Fibroblast of mammary gland (primary cell): Measurements from ENCODE around the gene NINL.
A peak's percentile ranks its signal among the peaks of the same experiment; 100 is the strongest.

Source experiments
- DNase-seq: peaks from one replicate; pipeline ENCODE4 v3.0.0-alpha.2; 2010; ENCODE audit warnings: low read depth
- H3K4me3 ChIP-seq: 2 replicates; pipeline ENCODE4 v1.5.1; 2011; ENCODE audit warnings: low read depth, mild to moderate bottlenecking, low read length, moderate library complexity; ENCODE audit not compliant: control insufficient read depth
- CTCF ChIP-seq: conservative IDR thresholded peaks from 2 replicates; pipeline ENCODE4 v1.5.1; 2011; ENCODE audit warnings: low read depth, low read length, inconsistent platforms; ENCODE audit not compliant: control insufficient read depth, insufficient read depth

NINL gene

DNA sequence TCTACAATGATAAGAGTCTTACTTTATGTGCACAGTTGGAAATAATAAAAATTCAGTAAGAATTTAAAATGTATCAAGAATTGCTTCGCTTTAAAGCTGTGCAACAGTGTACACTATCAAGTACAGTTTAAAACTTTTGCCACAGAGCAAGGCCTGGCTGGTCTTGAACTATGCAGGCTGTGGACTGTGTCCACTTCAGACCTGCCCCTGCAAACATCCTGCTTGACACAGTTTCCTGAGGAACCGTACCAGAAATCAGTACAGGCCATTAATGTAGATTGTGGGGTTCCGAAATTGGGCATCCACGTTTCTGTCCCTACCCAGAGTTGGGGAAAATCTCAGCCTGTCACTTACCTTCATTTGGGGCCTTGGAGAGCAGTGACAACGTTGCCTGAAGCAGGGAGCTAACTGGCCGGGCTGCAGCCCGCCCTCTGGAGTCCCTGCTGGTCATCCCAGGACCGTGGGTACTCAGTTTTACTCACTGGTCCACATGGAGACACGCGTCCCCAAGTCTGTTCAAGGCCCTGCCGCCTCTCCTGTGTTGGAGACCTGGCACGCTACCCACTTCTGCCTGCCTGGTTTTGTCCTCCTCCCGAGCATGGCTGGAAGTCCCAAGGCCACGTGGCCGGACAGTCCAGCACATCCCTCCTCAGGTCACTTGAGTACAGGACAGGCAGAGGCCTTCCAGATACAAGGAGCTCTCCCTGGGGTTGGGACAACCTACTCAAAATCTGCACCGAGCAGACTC lies 8.4 kb downstream of the NINL start:
- H3K4me3 ChIP-seq: no peak overlapping the region
- TF ChIP-seq CTCF: no peak
- DNase-seq: no peak

- DNase-seq: peak; percentile 59
- no peak overlapping the region for H3K4me3 ChIP-seq
- peak; percentile 43 for TF ChIP-seq CTCF
These were observed 10.9 kb downstream of the NINL start for GRCh38 chr20:25574411-25574810.

DNA sequence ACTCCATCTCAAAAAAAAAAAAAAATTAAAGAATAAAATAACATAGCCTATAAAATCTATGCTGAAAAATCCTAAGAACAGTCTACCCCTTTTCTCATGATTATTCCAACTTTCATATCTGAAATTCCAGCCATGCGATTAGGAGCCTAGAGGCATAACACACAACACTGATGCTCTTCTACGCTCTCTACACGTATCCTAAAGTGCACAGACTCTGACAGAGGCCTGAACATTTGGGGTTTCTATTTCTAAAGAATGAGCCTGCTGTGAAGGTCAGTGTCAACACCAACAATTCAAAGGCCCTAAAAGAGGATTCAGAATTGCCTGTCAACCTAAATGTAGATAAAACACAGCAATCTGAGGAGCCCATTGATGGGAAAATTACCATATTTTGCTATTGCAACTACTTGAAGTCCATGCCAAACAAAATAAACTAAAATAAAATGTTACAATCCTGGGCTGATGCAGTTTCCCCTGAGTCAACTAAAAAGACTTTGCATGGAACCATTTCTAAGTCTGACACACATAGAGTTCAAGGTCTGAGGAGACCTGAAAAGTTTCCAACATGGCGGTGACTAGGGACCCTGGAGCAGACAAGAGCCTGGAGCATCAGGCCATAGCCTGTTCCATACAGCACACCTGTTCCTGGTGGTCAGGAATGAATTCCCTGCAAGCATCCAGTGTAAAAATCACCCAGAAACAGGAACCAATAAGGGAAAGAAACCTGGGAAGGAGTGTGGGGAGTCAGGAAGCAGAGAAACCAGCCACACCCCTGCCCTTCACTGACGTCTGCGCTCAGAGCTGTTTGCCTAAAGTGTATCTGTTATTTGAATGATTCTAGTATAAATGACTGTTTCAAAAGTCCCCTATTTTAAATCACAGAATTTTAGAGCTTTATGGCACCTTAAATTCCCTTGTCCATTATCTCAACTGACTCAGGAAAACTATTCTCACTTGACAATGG lies 11.8 kb downstream of the NINL start:
- peak; percentile 67 for DNase-seq
- H3K4me3 ChIP-seq: no peak overlapping the region
- no peak for TF ChIP-seq CTCF

GRCh38 chr20:25571817-25572216 lies 13.5 kb downstream of the NINL start:
- H3K4me3 ChIP-seq: no peak overlapping the region
- no peak for TF ChIP-seq CTCF
- DNase-seq: no peak

DNA sequence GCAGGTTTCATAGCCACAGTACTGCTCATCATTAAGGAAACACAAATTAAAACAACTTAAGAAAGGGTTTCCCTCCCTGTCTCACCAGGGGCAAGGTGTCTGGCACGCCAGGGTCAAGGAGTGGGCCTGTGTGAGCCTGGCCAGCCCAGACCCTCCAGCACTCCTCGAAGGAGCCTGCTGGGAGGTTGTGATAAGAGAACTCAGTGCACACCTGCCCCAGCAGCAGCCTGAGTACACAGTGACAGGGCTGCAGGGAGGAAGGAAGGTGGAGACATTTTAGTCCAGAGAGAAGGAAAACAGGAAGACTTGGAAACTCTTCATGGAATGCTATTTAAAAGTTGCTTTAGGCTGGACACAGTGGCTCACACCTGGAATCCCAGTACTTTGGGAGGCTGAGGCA lies 14.1 kb downstream of the NINL start:
- no peak for TF ChIP-seq CTCF
- H3K4me3 ChIP-seq: no peak overlapping the region
- no peak for DNase-seq

DNA sequence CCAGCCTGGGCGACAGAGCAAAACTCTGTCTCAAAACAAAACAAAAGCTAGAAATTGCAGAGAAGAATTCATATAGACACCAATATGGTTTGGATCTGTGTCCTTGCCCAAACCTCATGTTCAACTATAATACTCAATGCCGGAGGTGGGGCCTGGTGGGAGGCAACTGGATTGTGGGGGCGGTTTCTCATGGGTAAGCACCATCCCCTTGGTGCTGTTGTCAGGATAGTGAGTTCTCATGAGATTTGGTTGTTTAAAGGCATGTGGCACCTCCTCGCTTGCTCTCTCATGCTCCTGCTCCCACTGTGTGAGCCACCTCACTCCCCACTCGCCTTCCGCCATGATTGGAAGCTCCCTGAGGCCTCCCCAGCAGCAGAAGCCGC lies 15.2 kb downstream of the NINL start:
- no peak overlapping the region for H3K4me3 ChIP-seq
- no peak for DNase-seq
- TF ChIP-seq CTCF: no peak
